Measurements from ENCODE around the gene RGL1. TPM values are rescaled to one million over a fixed set of nuclear protein-coding genes. Genes with fewer than 3 reads are reported as not detected.

Gene RGL1
- total RNA-seq, 3 donors from 2014 or later (not counting 1 experiment from before 2014, with no cell fraction given) = 0.16 to 0.52 (median 0.40) TPM

DNA sequence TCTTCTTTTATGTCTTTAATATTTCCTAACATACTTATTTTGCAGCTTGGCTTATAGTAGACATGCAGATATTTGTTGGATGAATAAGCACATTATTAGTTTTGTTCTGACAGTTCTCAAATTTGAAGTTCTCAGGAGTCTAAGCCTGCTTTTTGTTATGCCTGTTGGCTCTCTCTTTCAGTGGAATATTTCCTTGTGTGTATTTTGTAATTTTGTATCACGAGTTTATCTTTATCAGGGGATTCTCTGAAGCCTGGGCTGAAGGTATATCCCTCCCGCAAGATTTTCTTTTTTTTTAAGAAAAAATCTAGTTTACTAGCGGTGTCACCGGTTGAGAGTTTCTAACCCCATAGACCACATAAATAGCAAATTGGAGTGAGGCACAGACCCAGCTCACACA lies 105.9 kb downstream of the RGL1 start:
- WGBS (ENCODE audit: insufficient coverage) = 50% methylated on average over 3 of the region's 4 CpGs
- Mint-ChIP-seq H3K9me3 (no peaks in the 10 kb centered on the region), H3K27me3 (ENCODE audit: low read depth in 2 of 2) (peaks cover 0 to 6% of the 10 kb centered on the region in 2 donors), H3K27ac (no peak overlapping the region), H3K36me3 (no peaks in the 10 kb centered on the region), H3K4me3 (no peak overlapping the region), H3K4me1 (peaks cover 3 to 4% of the 10 kb centered on the region in 2 donors)
- H3K27ac ChIP-seq (ENCODE audit: low read length) = no peak overlapping the region
- TF ChIP-seq, protein P1, sequence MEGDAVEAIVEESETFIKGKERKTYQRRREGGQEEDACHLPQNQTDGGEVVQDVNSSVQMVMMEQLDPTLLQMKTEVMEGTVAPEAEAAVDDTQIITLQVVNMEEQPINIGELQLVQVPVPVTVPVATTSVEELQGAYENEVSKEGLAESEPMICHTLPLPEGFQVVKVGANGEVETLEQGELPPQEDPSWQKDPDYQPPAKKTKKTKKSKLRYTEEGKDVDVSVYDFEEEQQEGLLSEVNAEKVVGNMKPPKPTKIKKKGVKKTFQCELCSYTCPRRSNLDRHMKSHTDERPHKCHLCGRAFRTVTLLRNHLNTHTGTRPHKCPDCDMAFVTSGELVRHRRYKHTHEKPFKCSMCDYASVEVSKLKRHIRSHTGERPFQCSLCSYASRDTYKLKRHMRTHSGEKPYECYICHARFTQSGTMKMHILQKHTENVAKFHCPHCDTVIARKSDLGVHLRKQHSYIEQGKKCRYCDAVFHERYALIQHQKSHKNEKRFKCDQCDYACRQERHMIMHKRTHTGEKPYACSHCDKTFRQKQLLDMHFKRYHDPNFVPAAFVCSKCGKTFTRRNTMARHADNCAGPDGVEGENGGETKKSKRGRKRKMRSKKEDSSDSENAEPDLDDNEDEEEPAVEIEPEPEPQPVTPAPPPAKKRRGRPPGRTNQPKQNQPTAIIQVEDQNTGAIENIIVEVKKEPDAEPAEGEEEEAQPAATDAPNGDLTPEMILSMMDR (IDR thresholded peaks at IDR 0.05) = no peak
- H3K9me3 ChIP-seq (ENCODE audit: control insufficient read depth, insufficient read depth, low read length) = no peaks in the 10 kb centered on the region
- H3K4me3 ChIP-seq (ENCODE audit: low read length) = no peak overlapping the region
- intact Hi-C loops (cut with micrococcal nuclease) = no loop called here
- ATAC-seq (no peak), DNase-seq (no peak)
- no peaks in the 10 kb centered on the region for H3K36me3 ChIP-seq (ENCODE audit: control insufficient read depth, insufficient read depth, low read length)
- peaks cover 6% of the 10 kb centered on the region for H3K4me1 ChIP-seq (ENCODE audit: control insufficient read depth, insufficient read depth, low read length)
- H3K27me3 ChIP-seq (ENCODE audit: control insufficient read depth, insufficient read depth, low read length) = no peaks in the 10 kb centered on the region

DNA sequence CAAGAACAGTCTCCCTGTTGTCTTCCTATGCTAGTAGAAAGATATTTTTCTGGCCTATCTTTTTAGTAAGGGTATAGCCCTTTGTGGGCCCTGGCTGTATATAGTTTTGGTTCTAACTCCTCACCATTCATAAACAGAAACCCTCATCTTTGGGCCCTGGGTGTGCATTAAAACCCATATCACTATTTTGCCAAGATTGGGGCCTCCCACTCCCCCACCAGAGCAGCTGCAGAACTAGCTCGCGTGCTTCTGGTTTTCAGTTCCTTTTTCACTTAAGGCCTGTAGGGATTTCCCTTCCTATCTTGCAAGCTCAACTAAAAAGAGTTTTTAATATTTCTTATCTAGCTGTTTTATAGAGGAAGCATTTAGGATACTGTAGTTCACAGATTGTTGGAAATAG lies 106.4 kb downstream of the RGL1 start:
- no peak overlapping the region for H3K4me3 Mint-ChIP-seq
- no peaks in the 10 kb centered on the region for H3K36me3 ChIP-seq (ENCODE audit: control insufficient read depth, insufficient read depth, low read length)
- intact Hi-C loops (cut with micrococcal nuclease) = no loop called here

DNA sequence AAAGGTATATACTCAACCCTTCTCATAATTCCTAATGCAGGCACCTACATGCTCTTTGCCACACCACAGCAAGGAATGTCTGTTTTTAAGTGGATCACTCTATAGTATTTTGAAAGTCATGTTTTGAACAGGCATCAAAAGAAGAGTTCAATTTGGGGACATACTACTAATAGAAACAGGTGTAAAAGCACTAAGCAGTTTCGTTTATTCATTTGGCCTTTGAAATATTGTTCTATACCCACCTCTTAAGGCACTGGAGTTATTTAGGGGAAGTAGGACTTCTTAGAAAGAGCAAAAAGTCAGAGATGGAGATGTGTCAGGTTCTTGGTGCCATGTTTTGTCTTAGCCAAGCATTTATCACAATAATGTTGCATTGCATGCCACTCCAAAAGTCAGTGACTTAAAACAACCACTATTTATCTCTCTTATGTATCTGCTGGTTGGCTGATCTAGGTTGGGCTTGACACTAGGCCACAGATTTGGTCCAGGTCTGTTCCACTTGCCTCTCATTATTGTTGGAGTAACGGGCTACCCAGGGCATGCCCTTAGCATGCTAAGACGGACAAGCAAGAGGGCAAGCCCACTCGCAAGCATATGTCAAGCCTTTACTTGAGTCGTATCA lies 107.5 kb downstream of the RGL1 start:
- DNase-seq = no peak
- H3K4me1 ChIP-seq (ENCODE audit: control insufficient read depth, insufficient read depth, low read length) = peaks cover 7% of the 10 kb centered on the region
- H3K9me3 Mint-ChIP-seq = no peaks in the 10 kb centered on the region
- H3K4me3 Mint-ChIP-seq = no peak overlapping the region
- no peak overlapping the region for H3K4me3 ChIP-seq (ENCODE audit: low read length)
- no peak for ATAC-seq
- H3K27me3 Mint-ChIP-seq (ENCODE audit: low read depth in 2 of 2) = peaks cover 0 to 6% of the 10 kb centered on the region in 2 donors
- WGBS (ENCODE audit: insufficient coverage) = 94% methylated on average over 5 of the region's 5 CpGs
- H3K27me3 ChIP-seq (ENCODE audit: control insufficient read depth, insufficient read depth, low read length) = no peaks in the 10 kb centered on the region
- H3K9me3 ChIP-seq (ENCODE audit: control insufficient read depth, insufficient read depth, low read length) = no peaks in the 10 kb centered on the region
- no peak overlapping the region for H3K27ac ChIP-seq (ENCODE audit: low read length)
- intact Hi-C loops (cut with micrococcal nuclease) = no loop called here
- no peaks in the 10 kb centered on the region for H3K36me3 Mint-ChIP-seq
- peaks cover 10 to 12% of the 10 kb centered on the region in 2 donors for H3K4me1 Mint-ChIP-seq
- H3K36me3 ChIP-seq (ENCODE audit: control insufficient read depth, insufficient read depth, low read length) = no peaks in the 10 kb centered on the region
- no peak overlapping the region for H3K27ac Mint-ChIP-seq
- TF ChIP-seq, protein P1 (IDR thresholded peaks at IDR 0.05) = no peak

More for the DNA sequence above, 106.4 kb downstream of the RGL1 start:
- peaks cover 0 to 6% of the 10 kb centered on the region in 2 donors for H3K27me3 Mint-ChIP-seq (ENCODE audit: low read depth in 2 of 2)
- DNase-seq (no peak), ATAC-seq (no peak)
- Histone ChIP-seq H3K9me3 (ENCODE audit: control insufficient read depth, insufficient read depth, low read length) (no peaks in the 10 kb centered on the region), H3K4me3 (ENCODE audit: low read length) (no peak overlapping the region), H3K27me3 (ENCODE audit: control insufficient read depth, insufficient read depth, low read length) (no peaks in the 10 kb centered on the region), H3K4me1 (ENCODE audit: control insufficient read depth, insufficient read depth, low read length) (peaks cover 7% of the 10 kb centered on the region), H3K27ac (ENCODE audit: low read length) (no peak overlapping the region)
- no peaks in the 10 kb centered on the region for H3K9me3 Mint-ChIP-seq
- H3K27ac Mint-ChIP-seq = no peak overlapping the region
- H3K36me3 Mint-ChIP-seq = no peaks in the 10 kb centered on the region
- TF ChIP-seq, protein P1 (IDR thresholded peaks at IDR 0.05) = no peak
- H3K4me1 Mint-ChIP-seq = peaks cover 7 to 9% of the 10 kb centered on the region in 2 donors
- 21% methylated on average over 2 of the region's 2 CpGs for WGBS (ENCODE audit: insufficient coverage)

DNA sequence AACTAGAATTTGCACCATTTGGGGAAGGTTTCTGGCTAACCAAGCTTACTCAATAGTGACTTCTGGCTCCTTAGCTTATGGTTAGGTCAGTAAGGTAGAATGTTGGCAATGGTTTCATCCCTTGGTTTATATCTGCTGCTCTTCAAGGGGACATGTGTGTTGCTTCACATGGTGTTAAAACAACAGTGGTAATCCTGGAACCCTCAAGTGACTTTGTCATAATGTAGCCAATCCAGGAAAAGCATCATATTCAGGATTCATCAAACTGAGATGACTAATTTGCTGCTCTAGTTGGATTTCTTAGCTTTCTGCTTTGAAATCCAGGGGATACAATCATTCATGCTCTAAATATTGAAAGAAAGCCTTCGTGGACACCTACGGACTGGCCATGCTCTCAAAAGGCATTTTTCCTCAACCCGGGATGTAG lies 108.7 kb downstream of the RGL1 start:
- H3K27ac Mint-ChIP-seq = no peak overlapping the region
- H3K36me3 Mint-ChIP-seq = no peaks in the 10 kb centered on the region
- WGBS (ENCODE audit: insufficient coverage) = 93% methylated on average over 3 of the region's 3 CpGs
- ATAC-seq (no peak), DNase-seq (no peak)
- Histone ChIP-seq H3K9me3 (ENCODE audit: control insufficient read depth, insufficient read depth, low read length) (no peaks in the 10 kb centered on the region), H3K4me3 (ENCODE audit: low read length) (no peak overlapping the region), H3K27me3 (ENCODE audit: control insufficient read depth, insufficient read depth, low read length) (no peaks in the 10 kb centered on the region), H3K4me1 (ENCODE audit: control insufficient read depth, insufficient read depth, low read length) (peaks cover 7% of the 10 kb centered on the region), H3K27ac (ENCODE audit: low read length) (no peak overlapping the region), H3K36me3 (ENCODE audit: control insufficient read depth, insufficient read depth, low read length) (no peaks in the 10 kb centered on the region)
- peaks cover 10 to 16% of the 10 kb centered on the region in 2 donors for H3K4me1 Mint-ChIP-seq
- no peak overlapping the region for H3K4me3 Mint-ChIP-seq
- intact Hi-C loops (cut with micrococcal nuclease) = no loop called here
- peaks cover 0 to 6% of the 10 kb centered on the region in 2 donors for H3K27me3 Mint-ChIP-seq (ENCODE audit: low read depth in 2 of 2)
- H3K9me3 Mint-ChIP-seq = no peaks in the 10 kb centered on the region
- TF ChIP-seq, protein P1 (IDR thresholded peaks at IDR 0.05) = no peak

Data from natural killer cell (primary cell).